ENCODE results near the gene RASGRP3.

Gene RASGRP3

DNA sequence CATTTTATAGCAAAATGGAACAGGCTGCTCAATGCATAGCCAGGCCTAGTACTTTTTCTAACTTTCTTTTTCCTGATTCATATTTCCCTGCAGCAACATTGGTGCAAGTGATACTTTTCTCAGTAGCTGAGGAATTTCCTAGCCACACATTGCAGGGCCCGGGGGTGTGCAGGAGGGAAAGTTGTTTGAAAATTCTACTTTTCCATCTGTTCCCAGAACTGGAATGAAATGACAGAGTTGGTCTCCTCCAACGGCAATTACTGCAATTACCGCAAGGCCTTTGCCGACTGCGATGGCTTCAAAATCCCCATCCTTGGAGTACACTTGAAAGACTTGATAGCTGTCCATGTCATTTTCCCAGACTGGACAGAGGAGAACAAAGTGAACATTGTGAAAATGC, 50.5 kb downstream of the RASGRP3 start:
- no peak for DNase-seq

- no peak for DNase-seq
These were observed 52.0 kb downstream of the RASGRP3 start for GRCh38 chr2:33528441-33528950.

DNA sequence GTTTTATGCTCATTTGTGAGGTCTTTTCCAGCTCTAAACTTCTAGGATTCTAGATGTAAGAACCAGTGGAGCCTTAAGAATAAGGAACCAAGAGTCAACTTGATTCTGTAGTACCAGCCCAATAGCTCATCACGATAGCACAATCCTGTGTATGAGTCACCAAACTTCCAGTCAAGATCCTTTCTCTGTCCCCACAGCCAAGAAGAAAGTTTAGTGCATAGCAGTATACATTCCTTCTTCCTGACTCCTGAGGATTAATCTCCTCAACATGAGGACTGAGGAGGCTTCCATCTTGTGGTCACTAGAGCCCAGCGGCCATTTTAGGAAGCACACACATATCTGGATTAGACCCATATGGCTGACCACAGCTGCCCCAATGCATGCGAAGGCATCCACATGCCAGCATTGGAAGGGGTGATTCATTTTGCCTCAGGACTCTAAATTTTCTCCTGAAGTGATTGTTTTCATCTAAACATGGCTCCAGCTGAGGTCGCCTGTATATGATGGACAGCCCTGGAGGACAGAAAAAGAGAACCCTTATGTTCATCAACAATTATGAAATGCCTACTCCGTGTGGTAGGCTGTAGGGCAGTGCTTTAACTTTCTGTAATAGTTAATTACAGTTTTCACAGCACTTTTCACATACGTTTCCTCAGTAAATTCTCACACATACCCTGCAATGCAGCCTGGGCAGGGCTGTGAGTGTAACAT, 53.5 kb downstream of the RASGRP3 start:
- DNase-seq, result no peak

DNA sequence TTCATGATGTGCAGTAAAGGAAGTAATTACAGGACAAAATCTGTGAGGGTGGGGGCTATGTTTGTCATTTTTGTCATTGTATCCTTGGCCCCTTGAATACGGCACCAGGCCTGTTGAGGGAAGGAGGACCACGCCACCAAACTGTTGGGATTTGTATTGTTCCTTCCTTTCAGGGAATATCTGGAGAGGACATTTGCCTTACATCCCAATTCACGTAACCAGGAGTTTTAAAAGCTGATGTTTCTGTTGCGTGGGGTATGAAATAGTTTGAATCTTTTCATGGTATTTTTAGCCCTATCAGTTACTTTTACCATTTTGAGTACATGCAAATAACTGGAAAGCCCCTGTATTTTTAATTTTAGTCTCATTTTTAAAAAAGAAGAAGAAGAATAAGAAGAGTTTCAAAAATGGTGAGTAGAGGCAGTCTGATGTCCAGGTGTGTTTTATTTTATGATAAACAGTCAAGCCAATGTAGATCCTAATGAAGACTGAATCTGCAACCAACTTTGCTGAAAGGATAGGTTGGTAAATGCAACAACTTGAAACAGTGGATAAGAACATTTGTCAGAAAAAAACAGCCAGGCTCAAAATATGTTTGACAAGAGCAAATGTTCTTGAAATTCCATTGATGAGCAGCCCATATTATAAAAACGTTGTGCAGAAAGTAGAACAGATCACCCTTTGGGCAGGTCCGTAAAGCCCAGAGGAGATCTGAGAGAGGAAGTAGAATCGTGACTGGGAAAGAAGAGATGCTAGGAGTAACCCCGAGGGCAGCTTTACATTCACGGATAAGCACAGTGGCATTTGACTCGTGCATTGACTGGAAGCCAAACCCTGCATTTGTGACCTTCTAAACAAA, 54.5 kb downstream of the RASGRP3 start:
- no peak for DNase-seq

DNA sequence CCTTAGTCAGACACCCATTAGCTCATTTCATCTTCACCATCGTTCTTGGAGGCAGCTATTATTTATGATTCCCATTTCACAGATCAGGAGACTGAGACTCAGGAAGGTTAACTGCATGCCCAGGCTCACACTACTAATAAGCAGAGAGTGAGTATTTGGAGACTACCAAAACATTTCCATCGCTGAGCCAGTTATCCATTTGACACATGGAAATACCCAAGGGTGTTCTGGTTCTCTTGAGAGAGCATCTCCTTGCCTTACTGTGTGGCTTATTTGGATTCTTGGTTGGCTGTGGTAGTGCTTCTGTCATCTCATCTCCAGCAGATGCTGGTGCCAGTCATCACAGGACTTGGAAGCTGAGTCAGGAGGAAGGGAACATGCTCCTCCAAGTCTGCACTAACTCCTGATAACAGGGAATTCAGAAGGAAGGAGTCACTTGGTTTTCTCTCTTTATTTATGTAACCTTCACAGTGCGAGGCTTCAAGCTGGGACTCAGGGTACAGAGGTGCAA, 55.2 kb downstream of the RASGRP3 start:
- DNase-seq, result no peak

- no peak for DNase-seq
These were observed 55.7 kb downstream of the RASGRP3 start for GRCh38 chr2:33532146-33532545.

GRCh38 chr2:33532966-33533365, 56.5 kb downstream of the RASGRP3 start:
- DNase-seq, result no peak

DNA sequence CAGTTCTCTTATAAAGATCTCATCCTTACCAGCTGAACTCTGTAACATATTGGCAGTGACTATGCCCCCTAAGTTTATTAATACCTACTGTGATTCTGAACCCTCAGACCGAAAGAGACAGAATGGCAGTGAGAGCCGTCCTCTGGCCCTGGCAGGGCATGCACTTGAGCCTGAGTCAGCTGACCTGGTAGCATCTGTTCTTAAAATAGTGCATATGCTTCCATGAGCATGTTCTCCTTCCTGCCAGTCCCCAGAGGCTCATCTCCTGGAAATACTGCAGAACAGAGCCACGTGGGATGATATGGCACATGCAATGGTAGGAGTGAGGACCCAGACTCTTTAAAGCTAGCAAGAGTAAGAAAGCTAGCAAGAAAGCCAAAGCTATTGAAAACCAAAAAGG, 59.0 kb downstream of the RASGRP3 start:
- DNase-seq, result no peak

- no peak for DNase-seq
These were observed 64.8 kb downstream of the RASGRP3 start for GRCh38 chr2:33541243-33541642.

DNA sequence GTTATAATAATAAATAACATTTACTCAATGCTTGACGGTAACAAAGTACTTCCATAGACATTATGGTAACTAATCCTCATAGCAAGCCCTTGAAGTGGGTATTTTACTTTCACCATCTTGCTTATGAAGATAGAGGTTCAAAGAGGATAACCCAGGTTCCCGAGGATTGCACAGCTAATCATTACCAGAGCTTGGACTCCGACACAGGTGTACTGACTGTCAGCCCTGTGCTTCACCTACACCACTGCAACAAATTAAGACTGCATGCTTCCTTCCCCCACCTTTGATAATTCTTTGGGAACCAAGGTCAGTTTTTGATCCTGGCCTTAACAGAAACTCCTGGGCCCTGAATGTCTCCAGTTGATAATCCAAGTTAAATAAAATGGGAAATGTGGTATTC, 73.8 kb downstream of the RASGRP3 start:
- DNase-seq, result no peak

- DNase-seq, result no peak
These were observed 76.5 kb downstream of the RASGRP3 start for GRCh38 chr2:33552758-33553461.

- DNase-seq, result no peak
These were observed 79.2 kb downstream of the RASGRP3 start for GRCh38 chr2:33555681-33556080.

DNA sequence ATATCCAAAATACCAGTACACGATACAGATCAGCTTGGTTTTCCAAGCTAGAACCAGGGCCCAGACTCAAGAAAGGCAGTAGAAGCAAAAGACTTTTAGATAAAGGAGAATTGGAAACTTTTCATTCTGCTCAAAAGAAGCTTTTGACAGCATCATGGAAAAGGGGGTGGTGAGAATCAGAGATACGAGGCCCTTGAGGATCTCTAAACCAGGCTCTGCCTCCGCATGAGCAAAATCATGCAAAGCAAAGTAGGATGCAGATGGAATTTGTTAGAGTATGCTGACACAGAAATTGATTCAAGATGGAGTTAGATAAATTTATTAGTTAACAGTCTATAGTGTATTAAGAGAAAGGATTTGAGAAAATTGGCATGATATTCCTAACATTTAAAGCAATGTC, 82.9 kb downstream of the RASGRP3 start:
- no peak for DNase-seq

- no peak for DNase-seq
These were observed 83.6 kb downstream of the RASGRP3 start for GRCh38 chr2:33560017-33560416.

DNA sequence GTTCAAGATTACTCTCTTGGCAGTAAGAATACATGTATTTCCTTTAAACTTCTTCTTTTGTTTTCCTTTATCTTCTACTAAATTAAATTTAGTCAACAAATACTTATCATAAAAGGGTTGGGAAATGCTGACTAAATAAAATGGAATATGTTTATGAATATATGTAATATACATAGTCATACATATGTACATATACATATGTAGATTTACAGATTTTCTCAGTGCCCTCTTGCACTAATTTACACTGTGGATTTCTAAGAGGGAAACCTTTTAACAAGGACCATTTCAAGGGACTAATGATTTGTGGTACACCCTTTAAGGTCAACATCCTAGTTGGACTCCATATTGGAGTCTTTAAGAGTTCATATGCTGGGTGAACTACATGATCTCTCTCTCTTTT, 85.4 kb downstream of the RASGRP3 start:
- DNase-seq, result no peak

GRCh38 chr2:33570681-33571080, 94.2 kb downstream of the RASGRP3 start:
- no peak for DNase-seq

GRCh38 chr2:33573657-33574056, 97.2 kb downstream of the RASGRP3 start:
- no peak for DNase-seq

DNA sequence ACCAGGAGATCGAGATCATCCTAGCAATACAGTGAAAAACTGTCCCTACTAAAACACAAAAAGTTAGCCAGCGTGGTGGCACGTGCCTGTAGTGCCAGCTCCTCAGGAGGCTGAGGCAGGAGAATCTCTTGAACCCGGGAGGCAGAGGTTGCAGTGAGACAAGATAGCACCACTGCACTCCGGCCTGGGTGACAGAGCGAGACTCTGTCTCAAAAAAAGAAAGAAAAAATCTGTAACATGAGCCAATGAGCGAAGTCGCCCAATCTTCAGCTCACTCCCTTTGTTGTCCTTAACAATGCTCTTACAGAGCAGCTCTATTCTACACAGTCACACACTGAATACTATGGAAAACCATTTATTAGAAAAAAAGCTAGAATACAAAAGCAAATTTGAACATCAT, 100.6 kb downstream of the RASGRP3 start:
- no peak for DNase-seq

- DNase-seq, result no peak
These were observed 101.2 kb downstream of the RASGRP3 start for GRCh38 chr2:33577668-33578067.

DNA sequence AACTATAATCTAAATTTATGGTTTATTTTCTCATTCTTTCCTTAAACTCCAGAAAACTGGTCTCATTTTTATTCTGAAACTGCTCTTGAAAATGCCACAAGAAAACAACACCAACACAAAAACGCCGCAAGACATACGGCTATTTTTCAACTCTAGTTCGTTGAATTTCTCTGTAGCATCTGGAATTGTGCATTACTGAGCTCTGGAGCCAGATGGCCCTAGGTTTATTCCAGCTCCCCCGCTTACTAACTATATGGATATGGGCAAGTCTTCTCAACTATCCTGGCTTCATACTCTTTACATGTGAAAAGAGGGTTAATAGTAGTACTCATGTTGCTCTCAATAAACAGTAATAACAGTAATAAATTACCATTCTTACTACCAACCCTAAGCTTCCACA, 102.8 kb downstream of the RASGRP3 start:
- no peak for DNase-seq

DNA sequence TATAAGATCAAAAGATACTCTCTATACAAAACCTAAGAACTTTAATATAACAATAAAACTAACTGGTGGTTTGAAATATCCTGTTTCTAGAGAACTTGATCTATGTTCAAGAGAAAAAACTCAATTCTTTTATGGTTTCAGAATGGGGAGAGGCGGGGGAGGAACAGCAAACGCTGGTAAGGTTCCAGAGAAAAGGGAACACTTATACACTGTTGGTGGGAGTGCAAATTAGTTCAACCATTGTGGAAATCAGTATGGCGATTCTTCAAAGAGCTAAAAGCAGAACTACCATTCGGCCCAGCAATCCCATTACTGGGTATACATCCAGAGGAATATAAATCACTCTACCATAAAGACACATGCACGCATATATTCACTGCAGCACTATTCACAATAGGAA, 105.4 kb downstream of the RASGRP3 start:
- no peak for DNase-seq

DNA sequence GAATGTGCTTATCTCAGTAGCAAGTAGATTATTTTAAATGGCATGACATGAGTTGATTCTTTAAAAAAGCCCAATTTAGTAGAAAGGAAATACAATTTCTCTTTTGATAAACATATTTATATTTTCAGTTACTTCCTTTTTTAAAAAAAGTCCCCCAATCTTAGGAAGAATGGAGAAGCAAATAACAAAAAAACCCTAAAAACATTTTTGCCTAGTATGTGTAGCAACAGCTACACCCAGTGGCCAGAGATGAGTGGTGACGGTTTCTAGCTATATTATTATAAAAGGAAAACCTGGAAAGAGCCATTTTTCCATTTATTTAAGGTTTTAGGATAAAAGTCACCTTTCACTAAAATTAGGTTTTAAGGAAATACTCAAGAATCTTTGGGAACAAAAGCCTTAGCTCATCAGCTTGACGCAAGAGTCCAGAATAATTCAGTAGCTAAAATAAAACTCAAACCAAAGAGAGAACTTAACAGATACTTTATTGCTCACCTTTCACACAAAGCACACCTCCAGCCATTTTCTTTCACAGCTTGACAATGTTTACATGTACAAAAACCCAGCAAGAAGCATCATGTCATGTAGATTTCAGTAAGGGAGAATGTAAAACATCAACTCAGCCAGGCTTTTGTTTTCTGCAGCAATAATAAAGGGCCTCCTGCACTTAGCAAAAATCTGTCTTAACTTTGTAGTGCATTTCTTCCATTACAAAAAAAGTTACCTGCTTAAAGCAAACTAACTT, 106.9 kb downstream of the RASGRP3 start:
- DNase-seq, result peak; percentile 60

DNA sequence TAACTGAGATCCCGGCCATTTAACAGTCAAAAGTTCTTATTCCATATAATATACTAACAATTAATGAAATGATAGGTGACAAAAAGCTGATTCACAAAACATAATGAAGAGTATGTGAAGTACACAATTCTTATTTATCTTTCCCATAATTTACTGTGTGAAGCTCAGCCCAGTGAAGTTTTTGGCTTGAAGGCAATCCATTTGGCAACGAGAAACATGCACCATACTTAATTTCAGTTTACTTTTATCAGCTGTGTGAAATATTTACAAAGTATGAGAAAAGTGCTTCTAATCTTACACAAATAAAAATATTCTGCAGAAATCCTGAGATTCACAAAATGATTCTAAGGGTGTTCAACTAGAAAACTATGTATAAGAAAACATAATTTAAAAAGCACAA, 110.3 kb downstream of the RASGRP3 start:
- no peak for DNase-seq

Measured in right forelimb (tissue), 1 donor.